ENCODE data around the gene OR2T6.
"Not testable (repeated sequence)": the region's sequence is repeated elsewhere in the genome, so short reads cannot be mapped to it uniquely, and the experiment has no call there.

OR2T6 gene

GRCh38 chr1:248434913-248435312 lies 59.4 kb downstream of the OR2T6 start:
- not testable (repeated sequence) for DNase-seq

GRCh38 chr1:248436303-248436702 lies 60.8 kb downstream of the OR2T6 start:
- not testable (repeated sequence) for DNase-seq

- DNase-seq = not testable (repeated sequence)
These were observed 63.1 kb downstream of the OR2T6 start for GRCh38 chr1:248438668-248439067.

- not testable (repeated sequence) for DNase-seq
These were observed 63.7 kb downstream of the OR2T6 start for GRCh38 chr1:248439283-248439682.
